ENCODE measurements around the gene RHOXF2.

RHOXF2 gene

GRCh38 chrX:120136840-120137239 lies 21.6 kb upstream of the RHOXF2 start:
- H3F3A ChIP-seq (ENCODE audit: low read depth): no peaks in the 10 kb centered on the region
- no peak overlapping the region for H3K4me3 ChIP-seq (ENCODE audit: low read length, poor library complexity, severe bottlenecking)
- H3K9me3 ChIP-seq (ENCODE audit: insufficient read depth, low read depth, low read length): no peaks in the 10 kb centered on the region
- no peak overlapping the region for H3K4me2 ChIP-seq (ENCODE audit: low read depth, low read length, poor library complexity, severe bottlenecking)
- H3K9ac ChIP-seq (ENCODE audit: low read depth, low read length, poor library complexity, severe bottlenecking): no peak overlapping the region
- no peaks in the 10 kb centered on the region for H3K9me2 ChIP-seq (replicated peaks; ENCODE audit: low read depth, low read length)
- TF ChIP-seq EZH2phosphoT487 (IDR thresholded peaks at IDR 0.05; ENCODE audit: borderline replicate concordance): no peak
- no peak for TF ChIP-seq CTCF (conservative IDR thresholded peaks at IDR 0.05; ENCODE audit: low read length)
- no peaks in the 10 kb centered on the region for H4K20me1 ChIP-seq (ENCODE audit: insufficient read depth, low read length, poor library complexity, severe bottlenecking)
- no peaks in the 10 kb centered on the region for H3K36me3 ChIP-seq (ENCODE audit: insufficient read depth, low read length)
- no peaks in the 10 kb centered on the region for H3K4me1 ChIP-seq (ENCODE audit: insufficient read depth, low read length, poor library complexity, severe bottlenecking)
- H3K27me3 ChIP-seq (ENCODE audit: insufficient read depth, low read length, poor library complexity, severe bottlenecking): no peaks in the 10 kb centered on the region
- H3K79me2 ChIP-seq (ENCODE audit: insufficient read depth, low read length): no peaks in the 10 kb centered on the region
- H2AFZ ChIP-seq (ENCODE audit: low read length): no peak overlapping the region

GRCh38 chrX:120137439-120137838 lies 21.0 kb upstream of the RHOXF2 start:
- TF ChIP-seq EZH2phosphoT487 (IDR thresholded peaks at IDR 0.05; ENCODE audit: borderline replicate concordance) (no peak), CTCF (conservative IDR thresholded peaks at IDR 0.05; ENCODE audit: low read length) (no peak)
- Histone ChIP-seq H3K4me2 (ENCODE audit: low read depth, low read length, poor library complexity, severe bottlenecking) (no peak overlapping the region), H4K20me1 (ENCODE audit: insufficient read depth, low read length, poor library complexity, severe bottlenecking) (no peaks in the 10 kb centered on the region), H3K4me3 (ENCODE audit: low read length, poor library complexity, severe bottlenecking) (no peak overlapping the region), H3K36me3 (ENCODE audit: insufficient read depth, low read length) (no peaks in the 10 kb centered on the region), H2AFZ (ENCODE audit: low read length) (no peak overlapping the region), H3F3A (ENCODE audit: low read depth) (no peaks in the 10 kb centered on the region), H3K79me2 (ENCODE audit: insufficient read depth, low read length) (no peaks in the 10 kb centered on the region), H3K4me1 (ENCODE audit: insufficient read depth, low read length, poor library complexity, severe bottlenecking) (peaks cover under 1% of the 10 kb centered on the region), H3K27me3 (ENCODE audit: insufficient read depth, low read length, poor library complexity, severe bottlenecking) (no peaks in the 10 kb centered on the region), H3K9ac (ENCODE audit: low read depth, low read length, poor library complexity, severe bottlenecking) (no peak overlapping the region), H3K9me2 (replicated peaks; ENCODE audit: low read depth, low read length) (no peaks in the 10 kb centered on the region), H3K9me3 (ENCODE audit: insufficient read depth, low read depth, low read length) (no peaks in the 10 kb centered on the region)

- H4K20me1 ChIP-seq (ENCODE audit: insufficient read depth, low read length, poor library complexity, severe bottlenecking): no peaks in the 10 kb centered on the region
- H3K9me2 ChIP-seq (replicated peaks; ENCODE audit: low read depth, low read length): no peaks in the 10 kb centered on the region
- no peak overlapping the region for H3K9ac ChIP-seq (ENCODE audit: low read depth, low read length, poor library complexity, severe bottlenecking)
- TF ChIP-seq CTCF (conservative IDR thresholded peaks at IDR 0.05; ENCODE audit: low read length): no peak
- TF ChIP-seq EZH2phosphoT487 (IDR thresholded peaks at IDR 0.05; ENCODE audit: borderline replicate concordance): no peak
- H3K4me3 ChIP-seq (ENCODE audit: low read length, poor library complexity, severe bottlenecking): no peak overlapping the region
- H3F3A ChIP-seq (ENCODE audit: low read depth): no peaks in the 10 kb centered on the region
- H3K36me3 ChIP-seq (ENCODE audit: insufficient read depth, low read length): no peaks in the 10 kb centered on the region
- no peaks in the 10 kb centered on the region for H3K79me2 ChIP-seq (ENCODE audit: insufficient read depth, low read length)
- H3K4me1 ChIP-seq (ENCODE audit: insufficient read depth, low read length, poor library complexity, severe bottlenecking): peaks cover 7% of the 10 kb centered on the region
- H2AFZ ChIP-seq (ENCODE audit: low read length): no peak overlapping the region
- no peaks in the 10 kb centered on the region for H3K9me3 ChIP-seq (ENCODE audit: insufficient read depth, low read depth, low read length)
- no peak overlapping the region for H3K4me2 ChIP-seq (ENCODE audit: low read depth, low read length, poor library complexity, severe bottlenecking)
- H3K27me3 ChIP-seq (ENCODE audit: insufficient read depth, low read length, poor library complexity, severe bottlenecking): no peaks in the 10 kb centered on the region
Measured at GRCh38 chrX:120140293-120140981, 18.0 kb upstream of the RHOXF2 start.

Measured in Loucy (cell line).